LNCaP clone FGC (cell line): Measurements from ENCODE around the gene PRPF19.
"Not testable (repeated sequence)": the region's sequence is repeated elsewhere in the genome, so short reads cannot be mapped to it uniquely, and the experiment has no call there.

ENCODE experiments used
- DNase-seq: peaks from one replicate; pipeline ENCODE4 v3.0.0-alpha.2; 2011; ENCODE audit warnings: low read depth
- H3K4me3 ChIP-seq: 2 replicates; pipeline ENCODE4 v1.5.1; 2011; ENCODE audit warnings: mild to moderate bottlenecking, low read depth, low read length, control low read depth
- TF ChIP-seq, protein P1 (sequence below): IDR thresholded peaks from 2 replicates; pipeline ENCODE4 v1.5.1; 2012; ENCODE audit warnings: mild to moderate bottlenecking; ENCODE audit not compliant: control insufficient read depth, insufficient read depth; ENCODE audit errors: extremely low read depth

PRPF19 gene

DNA sequence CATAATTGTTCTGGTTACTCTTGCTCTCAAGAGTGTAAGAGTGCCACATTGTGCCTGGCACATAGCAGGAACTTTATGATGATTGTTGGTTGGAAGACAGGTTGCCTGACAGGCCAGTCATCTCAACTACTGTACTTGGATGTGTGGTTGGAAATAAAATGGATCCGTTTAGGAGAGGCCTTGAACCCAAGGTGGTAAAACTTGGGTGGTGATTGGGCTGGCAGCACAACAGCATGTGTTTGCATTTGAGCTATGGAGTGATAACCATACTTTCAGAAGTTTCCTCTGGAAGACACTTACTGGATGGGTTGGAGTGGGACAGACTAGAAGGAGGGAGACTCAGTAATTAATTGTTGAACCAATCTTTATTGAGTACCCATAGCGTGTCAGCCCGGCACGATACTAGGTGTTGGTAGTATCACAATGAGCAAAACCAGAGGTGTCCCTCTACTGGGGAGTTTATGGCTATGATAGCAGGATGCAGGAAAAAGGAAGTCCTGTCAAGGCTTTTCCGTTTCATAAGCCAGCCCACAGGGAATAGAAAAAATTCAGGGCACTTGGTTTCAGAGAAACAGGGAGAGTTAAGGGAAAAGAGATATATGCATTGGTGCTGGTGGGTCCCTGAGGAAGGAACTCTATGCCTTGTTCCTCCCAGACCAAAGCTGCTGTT lies 4.5 kb upstream of the PRPF19 start:
- TF ChIP-seq, protein P1, sequence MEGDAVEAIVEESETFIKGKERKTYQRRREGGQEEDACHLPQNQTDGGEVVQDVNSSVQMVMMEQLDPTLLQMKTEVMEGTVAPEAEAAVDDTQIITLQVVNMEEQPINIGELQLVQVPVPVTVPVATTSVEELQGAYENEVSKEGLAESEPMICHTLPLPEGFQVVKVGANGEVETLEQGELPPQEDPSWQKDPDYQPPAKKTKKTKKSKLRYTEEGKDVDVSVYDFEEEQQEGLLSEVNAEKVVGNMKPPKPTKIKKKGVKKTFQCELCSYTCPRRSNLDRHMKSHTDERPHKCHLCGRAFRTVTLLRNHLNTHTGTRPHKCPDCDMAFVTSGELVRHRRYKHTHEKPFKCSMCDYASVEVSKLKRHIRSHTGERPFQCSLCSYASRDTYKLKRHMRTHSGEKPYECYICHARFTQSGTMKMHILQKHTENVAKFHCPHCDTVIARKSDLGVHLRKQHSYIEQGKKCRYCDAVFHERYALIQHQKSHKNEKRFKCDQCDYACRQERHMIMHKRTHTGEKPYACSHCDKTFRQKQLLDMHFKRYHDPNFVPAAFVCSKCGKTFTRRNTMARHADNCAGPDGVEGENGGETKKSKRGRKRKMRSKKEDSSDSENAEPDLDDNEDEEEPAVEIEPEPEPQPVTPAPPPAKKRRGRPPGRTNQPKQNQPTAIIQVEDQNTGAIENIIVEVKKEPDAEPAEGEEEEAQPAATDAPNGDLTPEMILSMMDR = no peak
- no peak overlapping the region for H3K4me3 ChIP-seq
- no peak for DNase-seq

DNA sequence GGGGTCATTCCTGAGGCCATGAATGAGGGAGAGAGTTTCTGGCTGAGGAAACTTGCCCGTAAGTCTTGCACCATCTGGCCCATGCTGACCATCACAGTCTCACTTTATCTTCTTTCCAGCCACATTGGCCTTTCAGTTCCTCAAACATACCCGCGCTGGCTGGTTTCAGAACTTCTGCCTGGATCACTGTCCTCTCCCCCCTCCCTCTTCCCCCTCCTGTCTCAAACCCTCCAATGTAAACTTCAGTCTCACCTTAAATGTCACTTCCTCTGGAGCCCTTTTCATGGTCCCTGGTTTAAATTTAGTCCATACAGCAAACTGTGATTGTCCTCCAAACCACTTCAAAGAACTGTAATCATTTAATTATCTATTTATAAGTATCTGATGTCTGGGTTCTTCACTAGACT lies 3.9 kb upstream of the PRPF19 start:
- DNase-seq = no peak
- H3K4me3 ChIP-seq = no peak overlapping the region
- TF ChIP-seq, protein P1 = no peak

DNA sequence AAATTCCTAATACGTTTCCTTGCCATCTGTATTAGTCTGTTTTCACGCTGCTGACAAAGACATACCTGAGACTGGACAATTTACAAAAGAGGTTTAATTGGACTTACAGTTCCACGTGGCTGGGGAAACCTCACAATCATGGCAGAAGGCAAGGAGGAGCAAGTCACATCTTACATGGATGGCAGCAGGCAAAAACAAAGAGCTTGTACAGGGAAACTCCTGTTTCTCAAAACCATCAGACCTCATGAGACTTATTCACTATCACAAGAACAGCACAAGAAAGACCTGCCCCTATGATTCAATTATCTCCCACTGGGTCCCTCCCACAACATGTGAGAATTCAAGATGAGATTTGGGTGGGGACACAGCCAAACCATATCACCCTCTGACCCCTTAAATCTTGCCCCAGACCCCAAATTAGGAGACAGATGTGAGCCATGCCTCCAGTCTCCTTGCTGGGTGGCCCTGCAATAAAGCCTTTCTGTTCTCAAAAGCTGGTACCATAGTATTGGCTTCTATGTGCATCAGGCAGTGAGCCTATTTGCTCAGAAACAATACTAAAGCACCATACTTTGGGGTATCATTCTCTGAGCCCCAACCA lies 3.4 kb upstream of the PRPF19 start:
- DNase-seq, H3K4me3 ChIP-seq: not testable (repeated sequence)

DNA sequence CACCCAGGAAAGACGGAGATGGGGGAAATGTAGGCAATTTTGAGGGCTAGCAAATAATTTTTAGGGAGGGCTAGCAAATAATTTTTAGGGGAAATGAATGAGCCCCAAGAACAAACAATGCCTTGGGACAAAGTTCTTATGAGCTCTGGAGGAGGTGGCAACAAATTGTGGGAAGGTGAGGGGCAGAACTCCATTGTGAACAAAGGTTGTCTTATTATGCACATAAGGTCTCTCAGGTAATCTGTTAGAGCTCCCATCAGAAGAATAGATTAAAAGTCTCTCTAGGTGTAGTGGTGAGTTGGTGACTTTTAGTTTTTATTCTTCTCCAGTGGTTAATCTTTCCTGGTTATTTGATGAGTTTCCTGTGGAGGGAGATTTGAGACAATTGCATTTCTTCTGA lies 2.4 kb upstream of the PRPF19 start:
- TF ChIP-seq, protein P1 = no peak
- H3K4me3 ChIP-seq = no peak overlapping the region
- no peak for DNase-seq

DNA sequence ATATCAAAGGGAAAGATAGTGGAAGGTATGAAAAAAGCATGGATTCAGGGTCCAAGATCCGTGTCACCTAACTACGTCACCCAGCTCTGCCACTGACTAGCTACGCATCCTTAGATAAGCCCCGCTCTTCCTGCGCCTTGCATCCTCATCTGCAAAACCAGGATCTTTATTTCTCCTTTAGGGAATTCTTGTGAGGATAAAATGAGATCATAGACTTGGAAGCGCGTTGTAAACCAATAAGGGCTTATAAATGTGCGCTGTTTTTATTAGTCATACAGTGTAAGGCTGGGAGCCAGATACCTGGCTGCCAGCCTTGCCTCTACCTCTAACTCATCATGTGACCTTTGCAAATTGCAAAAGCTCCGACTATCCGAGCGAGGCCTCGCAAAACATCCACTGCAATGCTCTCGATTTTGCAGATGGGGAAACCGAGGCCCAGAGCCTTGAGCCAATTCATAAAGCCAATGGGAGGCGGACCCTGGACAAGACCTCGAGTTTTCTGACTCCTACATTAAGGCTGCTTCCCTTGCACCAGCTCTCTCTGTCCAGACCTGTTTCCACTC lies 753 bp downstream of the PRPF19 start:
- peak; percentile 81 for DNase-seq
- TF ChIP-seq, protein P1 = no peak
- peak overlapping the region; percentile 71 for H3K4me3 ChIP-seq

DNA sequence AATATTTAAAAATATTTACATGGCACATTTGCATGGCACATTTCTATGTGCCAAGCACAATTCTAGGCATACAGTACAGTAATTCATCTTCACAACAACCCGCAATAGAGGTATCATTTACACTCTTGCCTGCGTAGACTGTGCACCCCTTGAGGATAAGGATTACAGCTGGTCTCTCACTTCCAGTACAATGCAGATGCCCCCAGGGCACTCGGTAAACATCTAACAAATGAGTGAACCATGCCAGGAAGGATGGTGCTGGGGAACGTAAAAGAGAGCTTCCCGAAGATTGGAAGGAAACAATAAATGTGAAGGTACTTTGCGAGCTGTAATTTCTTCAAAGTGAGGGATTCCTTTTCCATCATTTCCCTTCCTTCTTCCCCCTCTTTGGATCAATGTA lies 1.3 kb downstream of the PRPF19 start:
- H3K4me3 ChIP-seq = peak overlapping the region; percentile 71
- no peak for DNase-seq
- TF ChIP-seq, protein P1 = no peak

DNA sequence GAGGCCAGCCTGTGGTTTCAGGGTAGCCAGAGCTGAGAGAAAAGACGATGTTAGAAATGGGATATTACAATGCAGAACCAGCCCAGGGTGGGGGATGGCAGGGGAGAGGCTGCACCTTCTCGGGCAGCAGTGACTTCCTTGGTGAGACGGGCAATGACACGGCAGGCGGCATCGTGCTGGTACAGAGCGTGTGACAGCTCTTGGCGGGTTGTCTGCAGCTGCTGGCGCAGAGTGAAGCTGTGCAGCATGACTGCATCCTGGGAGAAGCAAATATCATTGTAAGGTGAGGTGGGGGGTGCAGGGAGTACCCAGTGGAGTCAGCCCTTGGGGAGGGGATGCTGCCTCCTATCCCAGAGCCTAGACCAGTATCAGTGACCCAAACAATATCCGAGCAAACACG lies 3.8 kb downstream of the PRPF19 start:
- no peak overlapping the region for H3K4me3 ChIP-seq
- DNase-seq = no peak
- TF ChIP-seq, protein P1 = no peak
